Measurements from ENCODE around the gene UBAC2.

DNA sequence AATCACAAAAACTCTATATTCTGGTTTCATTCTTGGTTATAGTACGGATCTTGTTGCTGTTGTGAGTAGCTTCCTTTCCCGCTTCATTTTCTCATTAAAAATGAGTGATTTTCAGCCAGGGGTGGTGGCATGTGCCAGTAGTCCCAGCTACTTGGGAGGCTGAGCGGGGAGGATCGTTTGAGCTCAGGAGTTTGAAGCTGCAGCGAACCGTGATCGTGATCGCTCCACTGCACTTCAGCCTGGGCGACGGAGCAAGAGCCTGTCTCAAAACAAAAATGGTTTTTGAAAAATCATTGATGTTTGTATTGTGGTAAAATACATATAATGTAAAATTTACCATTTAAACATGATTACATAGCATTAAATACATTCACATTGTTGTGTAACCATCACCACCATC is 229.0 kb downstream of the UBAC2 start:
- TF ChIP-seq CTCF (conservative IDR thresholded peaks at IDR 0.05) (no peak), EZH2 (IDR thresholded peaks at IDR 0.05; ENCODE audit: low read depth) (no peak)

Data from PC-9 (cell line).